GM23338 (cell line): ENCODE data around the gene ANKZF1.

Source experiments
- CTCF ChIP-seq, 2 experiments: fragments of 200-600 bp in 1 of 2; sonication (generic) in 1 of 2; conservative IDR thresholded peaks; 2 replicates each; pipeline versions ENCODE4 v1.5.1 to v1.6.1; 2016 to 2017; ENCODE audit warnings: antibody characterized with exemption in 2 of 2, low read depth in 2 of 2, mild to moderate bottlenecking in 2 of 2, moderate library complexity in 1 of 2
- ETS1 ChIP-seq: IDR thresholded peaks from 2 replicates; pipeline ENCODE4 v1.6.1; 2016; ENCODE audit warnings: antibody characterized with exemption
- EZH2 ChIP-seq: fragments of 200-600 bp; sonication (generic); IDR thresholded peaks from one replicate; pipeline ENCODE4 v1.8.0; 2017; ENCODE audit warnings: antibody characterized with exemption, mild to moderate bottlenecking, low read depth; ENCODE audit not compliant: unreplicated experiment
- POLR2AphosphoS5 ChIP-seq: IDR thresholded peaks from 2 replicates; pipeline ENCODE4 v1.6.1; 2016; ENCODE audit warnings: antibody characterized with exemption, low read depth
- REST ChIP-seq: IDR thresholded peaks from one replicate; pipeline ENCODE4 v1.6.1; 2018; ENCODE audit warnings: antibody characterized with exemption; ENCODE audit not compliant: unreplicated experiment

GRCh38 chr2:219214141-219214540, 15.5 kb upstream of the ANKZF1 start:
- TF ChIP-seq EZH2: no peak
- no peak for TF ChIP-seq CTCF (conservative IDR thresholded peaks at IDR 0.05; ENCODE audit: low read depth in 2 of 2)
- no peak for TF ChIP-seq POLR2AphosphoS5
- TF ChIP-seq ETS1: no peak
- TF ChIP-seq REST: no peak
